Activated CD4-positive, alpha-beta T cell treated with anti-CD3 and anti-CD28 coated beads, Interleukin-2, amount 50 U/mL, for 24 hours (primary cell): ENCODE measurements around the gene SPRED3.
"Not testable (repeated sequence)": the region's sequence is repeated elsewhere in the genome, so short reads cannot be mapped to it uniquely, and the experiment has no call there.

ENCODE experiments used
- DNase-seq, 2 donors: peaks; one replicate each; pipeline ENCODE4 v3.0.0-alpha.2; 2020; ENCODE audit warnings: low read depth in 1 of 2, low spot score in 1 of 2

The SPRED3 gene

DNA sequence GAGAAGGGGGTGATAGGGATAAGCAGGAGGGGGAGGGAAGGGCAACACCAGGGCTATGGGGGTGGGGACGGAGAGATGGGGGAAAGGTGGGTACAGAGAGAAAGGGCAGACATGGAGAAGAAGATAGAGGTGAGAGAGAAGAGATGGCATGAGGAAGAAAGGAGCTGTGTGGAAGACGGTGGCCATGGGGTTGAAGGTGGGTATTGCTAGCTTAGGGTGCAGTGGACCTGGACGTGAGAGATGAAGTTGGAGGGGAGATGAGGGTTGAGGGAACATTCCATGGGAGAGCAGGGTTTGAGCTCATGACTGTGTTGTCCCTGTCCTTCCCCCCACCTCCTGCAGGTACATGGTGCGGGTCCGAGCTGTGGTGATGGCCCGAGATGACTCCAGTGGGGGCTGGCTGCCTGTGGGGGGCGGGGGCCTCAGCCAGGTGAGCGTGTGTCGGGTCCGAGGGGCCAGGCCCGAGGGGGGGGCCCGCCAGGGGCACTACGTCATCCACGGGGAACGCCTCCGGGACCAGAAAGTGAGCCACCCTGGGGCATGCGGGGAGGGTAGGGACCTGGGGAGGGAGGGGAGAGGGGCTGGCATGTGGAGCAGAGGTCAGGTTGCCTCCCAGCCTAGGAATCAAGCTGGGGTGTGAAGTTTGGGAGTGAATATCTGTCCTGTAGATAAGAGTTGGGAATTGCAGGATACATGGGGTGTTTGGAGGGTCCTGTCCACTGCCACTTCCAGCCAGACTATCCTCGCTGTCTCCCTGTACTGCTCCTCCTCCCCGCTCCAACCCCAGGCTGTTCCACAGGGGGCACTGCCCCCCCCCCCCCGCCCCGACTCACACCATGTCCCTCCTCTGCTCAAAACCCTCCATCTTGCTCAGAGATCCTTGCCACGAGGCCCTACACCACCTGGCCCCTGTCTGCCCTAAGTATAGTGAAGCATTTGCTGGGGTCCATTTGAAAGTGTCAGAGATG lies 1.7 kb downstream of the SPRED3 start:
- no peak for DNase-seq

DNA sequence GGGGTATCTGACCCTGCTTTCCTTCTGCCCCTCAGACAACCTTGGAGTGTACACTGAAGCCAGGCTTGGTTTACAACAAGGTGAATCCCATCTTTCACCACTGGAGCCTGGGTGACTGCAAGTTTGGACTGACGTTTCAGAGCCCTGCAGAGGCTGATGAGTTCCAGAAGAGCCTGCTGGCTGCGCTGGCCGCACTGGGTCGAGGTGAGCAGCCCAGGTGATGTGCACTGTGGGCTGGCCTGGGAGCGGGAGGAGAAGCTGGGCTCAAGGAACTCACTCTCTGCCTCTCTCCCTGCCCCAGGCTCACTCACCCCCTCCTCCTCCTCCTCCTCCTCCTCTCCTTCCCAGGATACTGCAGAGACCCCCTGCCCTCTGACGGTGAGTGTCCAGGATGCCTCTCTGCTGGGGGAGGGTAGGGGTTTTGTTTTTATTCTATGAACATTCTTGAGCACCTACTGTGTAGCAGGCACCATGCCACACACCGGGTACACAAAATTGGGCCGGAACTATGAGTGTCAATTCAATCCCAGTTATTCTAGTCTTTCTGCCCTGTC lies 3.5 kb downstream of the SPRED3 start:
- no peak for DNase-seq

DNA sequence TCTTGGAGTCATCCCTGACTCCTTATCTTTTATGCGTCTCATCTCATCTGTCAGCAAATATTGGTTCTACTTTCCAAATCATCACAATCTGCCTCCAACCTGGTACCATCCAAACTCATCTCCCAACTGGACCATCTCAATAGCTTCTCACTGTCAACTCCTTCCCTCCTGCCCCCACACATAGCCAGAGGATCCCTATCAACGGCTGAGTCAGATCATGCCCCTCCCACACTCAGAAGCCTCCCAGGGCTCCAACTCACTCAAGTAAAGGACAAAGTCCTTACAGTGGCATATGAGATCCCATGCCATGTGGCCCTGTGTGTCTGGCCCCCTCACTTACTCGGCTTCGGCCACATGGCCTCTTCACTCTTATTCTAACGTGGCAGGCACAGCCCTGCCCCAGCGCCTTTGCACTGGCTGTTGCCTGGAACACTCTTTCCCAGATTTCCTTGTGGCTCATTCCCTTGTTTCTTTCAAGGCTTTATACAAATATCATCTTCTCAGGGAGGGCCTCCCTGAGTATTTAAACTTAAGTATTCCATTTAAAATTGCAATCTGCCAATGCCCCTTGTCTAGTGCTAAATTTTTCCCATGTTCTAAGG lies 4.3 kb downstream of the SPRED3 start:
- no peak for DNase-seq

DNA sequence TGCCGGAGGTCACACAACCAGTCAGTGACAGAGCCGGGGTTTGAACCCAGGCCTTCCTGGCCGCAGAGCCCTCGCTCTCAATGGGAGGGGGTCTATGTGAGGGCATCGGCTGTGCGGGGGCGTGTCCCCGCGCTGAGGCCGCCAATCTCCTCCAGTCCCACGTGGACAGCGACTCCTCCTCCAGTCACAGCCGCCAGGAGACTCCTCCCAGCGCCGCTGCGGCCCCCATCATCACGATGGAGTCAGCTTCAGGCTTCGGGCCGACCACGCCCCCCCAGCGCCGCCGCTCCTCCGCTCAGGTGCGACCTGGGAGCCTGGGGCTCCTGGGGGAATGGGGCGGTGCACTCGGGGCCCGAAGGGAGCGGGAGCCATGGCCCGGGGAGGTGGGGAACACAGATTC lies 6.0 kb downstream of the SPRED3 start:
- peak; percentile 37 to 64 for DNase-seq

DNA sequence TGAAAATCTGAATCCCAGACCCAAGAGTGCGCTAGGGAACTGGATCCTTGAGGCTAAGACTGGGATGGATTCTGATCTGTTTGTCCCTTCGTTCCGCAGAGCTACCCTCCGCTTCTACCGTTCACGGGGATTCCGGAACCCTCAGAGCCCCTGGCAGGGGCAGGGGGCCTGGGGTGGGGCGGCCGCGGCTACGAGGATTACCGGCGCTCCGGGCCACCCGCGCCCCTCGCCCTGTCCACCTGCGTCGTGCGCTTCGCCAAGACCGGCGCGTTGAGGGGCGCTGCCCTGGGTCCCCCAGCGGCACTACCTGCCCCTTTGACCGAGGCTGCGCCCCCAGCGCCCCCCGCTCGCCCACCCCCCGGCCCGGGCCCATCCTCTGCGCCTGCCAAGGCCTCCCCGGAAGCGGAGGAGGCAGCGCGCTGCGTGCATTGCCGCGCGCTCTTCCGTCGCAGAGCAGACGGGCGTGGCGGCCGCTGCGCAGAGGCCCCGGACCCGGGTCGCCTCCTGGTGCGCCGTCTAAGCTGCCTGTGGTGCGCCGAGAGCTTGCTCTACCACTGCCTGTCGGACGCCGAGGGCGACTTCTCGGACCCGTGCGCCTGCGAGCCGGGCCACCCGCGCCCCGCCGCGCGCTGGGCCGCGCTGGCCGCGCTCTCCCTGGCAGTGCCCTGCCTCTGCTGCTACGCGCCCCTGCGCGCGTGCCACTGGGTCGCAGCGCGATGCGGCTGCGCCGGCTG lies 7.1 kb downstream of the SPRED3 start:
- DNase-seq: peak in 1 of 2 donors; percentile 39

DNA sequence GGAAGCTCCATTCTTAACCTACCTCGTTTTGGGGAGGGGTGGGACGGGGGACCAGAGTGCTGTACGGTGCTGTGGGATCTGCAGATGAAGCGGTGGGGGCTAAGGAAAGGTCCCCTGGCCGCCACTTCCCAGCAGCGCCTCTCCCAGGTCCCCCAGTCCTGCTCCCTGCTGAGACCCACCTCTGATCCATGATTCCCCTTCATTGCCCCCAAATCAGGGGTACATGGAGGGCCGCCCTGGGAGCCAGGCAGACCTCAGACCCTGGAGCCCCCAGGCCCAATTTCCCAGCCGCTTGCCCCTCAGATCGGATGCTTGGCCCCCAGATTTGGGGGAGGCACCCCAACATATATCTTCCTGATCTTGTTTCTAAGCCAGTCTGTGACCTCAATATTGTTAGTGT lies 10.6 kb downstream of the SPRED3 start:
- no peak for DNase-seq

DNA sequence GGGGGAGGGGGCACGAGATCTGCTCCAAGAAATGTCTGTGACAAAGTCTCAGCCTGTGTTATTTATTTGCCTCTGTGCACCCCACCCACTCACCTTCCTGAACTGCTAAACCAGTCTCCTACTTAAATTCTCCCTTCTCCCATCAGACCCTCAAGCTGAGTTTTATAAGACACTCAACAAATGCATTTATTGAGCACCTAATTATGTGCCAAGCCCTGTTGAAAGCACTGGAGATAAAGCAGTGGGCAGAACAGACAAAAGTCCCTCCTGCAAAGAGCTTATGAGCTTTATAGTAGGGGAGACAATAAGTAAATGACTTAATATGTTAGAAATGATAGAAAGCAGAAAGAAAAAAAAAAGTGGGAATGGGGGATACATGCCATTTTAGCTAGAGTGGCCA lies 11.0 kb downstream of the SPRED3 start:
- no peak for DNase-seq

DNA sequence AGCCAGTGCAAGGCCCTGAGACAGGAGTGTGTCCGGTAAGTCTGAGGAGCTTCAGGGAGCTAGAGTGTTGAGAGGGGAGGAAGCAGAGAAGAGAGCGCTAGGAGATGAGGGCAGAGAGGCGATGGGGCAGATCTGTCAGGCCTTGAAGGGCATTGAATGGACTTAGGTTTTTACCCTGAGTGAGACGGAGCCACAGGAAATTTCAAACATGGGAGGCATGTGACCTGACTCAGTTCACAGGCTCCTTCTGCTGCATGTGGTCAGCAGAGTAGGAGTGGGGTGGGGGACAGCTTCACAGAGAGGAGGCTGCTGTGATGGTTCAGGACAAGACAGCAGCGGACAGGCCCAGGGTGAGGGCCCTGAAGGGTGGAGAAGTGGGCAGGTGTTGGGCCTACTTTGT lies 11.9 kb downstream of the SPRED3 start:
- DNase-seq: no peak

DNA sequence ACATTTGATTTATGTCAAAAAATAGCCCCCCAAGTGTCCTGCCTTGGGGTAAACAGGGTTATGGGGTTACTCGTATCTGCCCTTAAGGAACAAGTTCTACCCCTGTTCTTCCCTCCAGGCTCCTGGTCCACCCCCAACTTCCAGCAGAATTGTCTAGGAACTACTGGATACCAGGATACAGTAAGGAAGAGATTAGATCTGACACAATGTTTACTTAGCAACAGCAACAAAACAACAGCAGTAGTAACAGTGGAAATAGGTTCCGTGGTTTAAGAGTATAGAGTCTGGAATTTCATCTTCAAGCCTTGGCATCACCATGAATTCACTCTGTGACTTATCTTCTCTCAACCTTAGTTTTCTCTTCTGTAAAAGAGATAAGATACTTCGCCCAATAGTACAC lies 12.7 kb downstream of the SPRED3 start:
- no peak for DNase-seq

DNA sequence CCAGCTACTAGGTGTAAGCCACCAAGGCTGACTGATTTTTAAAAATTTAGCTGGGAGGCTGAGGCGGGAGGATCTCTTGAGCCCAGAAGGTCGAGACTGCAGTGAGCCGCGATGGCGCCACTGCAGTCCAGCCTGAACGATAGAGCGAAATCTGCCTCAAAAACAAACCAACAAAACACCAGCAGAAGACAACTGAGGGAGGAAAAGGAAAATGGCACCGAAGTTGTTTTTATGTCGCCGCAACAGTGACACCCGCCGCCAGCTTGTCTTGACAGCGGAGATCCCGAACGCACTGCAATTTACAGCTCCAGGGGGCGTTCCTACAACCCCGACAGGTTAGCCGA lies 14.1 kb downstream of the SPRED3 start:
- DNase-seq: no peak

DNA sequence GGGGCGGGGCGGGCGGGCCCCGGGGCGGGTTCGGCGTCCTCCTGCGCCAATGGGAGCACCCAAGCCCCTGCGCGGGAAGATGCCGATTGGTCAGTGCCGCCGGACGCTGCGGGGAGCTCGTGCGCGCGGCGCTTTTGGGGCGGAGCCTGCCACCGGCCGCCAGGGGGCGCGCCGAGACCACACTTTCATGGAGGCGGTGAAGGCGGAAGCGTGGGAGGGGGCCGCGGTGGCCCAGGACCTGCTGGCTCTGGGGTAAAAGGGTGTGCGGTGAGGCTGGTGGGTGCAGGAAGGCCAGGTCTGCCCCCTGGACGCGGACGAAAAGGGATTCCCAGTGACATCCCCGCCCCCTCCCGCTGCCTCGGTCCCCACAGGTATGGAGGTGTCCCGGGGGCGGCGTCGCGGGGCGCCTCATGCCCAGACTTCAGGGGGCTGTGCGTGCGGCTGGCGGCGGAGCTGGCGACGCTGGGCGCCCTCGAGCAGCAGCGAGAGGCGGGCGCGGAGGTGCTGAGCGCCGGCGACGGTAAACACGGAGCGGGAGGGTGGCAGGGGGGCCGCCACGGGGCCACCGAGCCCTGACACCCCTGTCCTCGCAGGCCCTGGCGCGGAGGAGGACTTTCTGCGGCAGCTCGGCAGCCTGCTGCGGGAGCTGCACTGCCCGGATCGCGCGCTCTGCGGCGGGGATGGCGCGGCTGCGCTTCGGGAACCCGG lies 14.6 kb downstream of the SPRED3 start, which contains the start of gene FAM98C:
Gene FAM98C, plus strand, starts transcription at position 127 of the 708 bp plus-strand sequence. Its CDS starts 61 bp downstream, at position 188.
- DNase-seq: peak; percentile 95 to 96

DNA sequence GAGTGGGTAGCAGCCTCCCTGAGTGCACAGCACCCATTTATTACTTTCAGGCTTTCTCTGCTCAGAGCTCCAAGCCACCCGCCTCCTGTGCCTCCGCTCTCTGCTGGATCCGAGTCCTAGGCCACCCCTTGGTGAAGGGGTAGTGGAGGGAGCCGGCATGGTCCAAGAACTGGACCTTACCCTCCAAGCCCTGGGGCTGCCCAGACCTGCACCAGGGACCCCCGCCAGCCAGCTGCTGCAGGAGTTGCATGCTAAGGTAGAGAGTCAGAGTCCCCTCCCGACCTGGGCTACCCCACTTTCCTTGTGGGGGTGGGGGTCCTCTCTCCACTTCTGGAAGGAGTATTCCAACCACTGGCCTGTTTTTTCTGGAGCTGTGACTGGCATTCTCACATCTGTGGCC lies 16.4 kb downstream of the SPRED3 start:
- no peak for DNase-seq

DNA sequence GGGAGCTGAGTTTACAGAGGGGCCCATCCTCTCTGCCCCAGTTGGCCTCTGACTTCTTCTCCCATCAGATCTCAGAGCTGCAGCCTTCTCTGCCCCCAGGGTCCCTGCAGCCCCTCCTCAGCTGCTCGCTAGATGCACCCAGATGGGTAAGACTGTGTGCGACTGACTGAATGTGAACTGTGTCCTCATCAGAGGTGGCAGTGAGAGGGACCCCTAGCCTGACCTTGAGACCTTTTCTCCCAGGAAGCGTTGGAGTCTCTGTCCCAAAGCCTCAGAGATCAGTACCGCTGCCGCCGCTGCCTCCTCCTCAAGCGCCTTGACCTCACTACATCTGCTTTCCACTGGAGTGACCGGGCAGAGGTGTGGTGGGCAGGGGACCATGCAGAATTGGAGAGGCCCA lies 16.8 kb downstream of the SPRED3 start:
- no peak for DNase-seq

DNA sequence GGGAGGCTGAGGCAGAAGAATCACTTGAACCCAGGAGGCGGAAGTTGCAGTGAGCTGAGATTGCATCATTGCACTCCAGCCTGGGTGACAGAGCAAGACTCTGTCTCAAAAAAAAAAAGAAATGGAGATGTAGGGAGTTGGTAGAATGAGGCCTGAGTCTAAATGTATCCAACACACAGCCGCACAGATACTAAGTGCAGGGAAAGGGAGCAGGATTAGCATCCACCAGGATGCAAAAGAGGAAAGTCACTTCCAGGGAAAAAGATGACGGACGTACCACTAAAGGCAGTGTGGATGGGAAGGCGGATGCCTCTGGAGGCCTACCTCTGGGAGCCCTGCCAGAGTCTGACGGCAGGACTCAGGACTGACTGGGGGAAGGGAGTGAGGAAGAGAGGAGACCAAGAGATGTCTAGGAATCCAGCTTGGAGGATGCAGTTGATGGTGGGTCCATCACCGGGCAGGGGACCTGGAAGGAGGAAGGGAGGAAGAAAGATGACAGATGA lies 21.2 kb downstream of the SPRED3 start:
- DNase-seq: no peak

DNA sequence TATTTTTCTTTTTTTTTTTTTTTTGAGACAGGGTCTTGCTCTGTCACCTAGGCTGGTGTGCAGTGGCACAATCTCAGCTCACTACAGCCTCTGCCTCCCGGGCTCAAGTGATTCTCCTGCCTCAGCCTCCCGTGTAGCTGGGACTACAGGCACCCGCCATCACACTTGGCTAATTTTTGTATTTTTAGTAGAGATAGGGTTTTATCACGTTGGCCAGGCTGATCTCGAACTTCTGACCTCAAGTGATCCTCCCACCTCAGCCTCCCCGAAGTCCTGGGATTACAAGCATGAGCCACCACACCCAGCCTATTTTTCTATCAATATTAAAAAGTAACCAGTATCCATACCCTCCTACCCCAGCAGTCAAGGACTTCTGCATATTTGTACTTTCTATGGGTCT lies 21.9 kb downstream of the SPRED3 start:
- DNase-seq: not testable (repeated sequence)

DNA sequence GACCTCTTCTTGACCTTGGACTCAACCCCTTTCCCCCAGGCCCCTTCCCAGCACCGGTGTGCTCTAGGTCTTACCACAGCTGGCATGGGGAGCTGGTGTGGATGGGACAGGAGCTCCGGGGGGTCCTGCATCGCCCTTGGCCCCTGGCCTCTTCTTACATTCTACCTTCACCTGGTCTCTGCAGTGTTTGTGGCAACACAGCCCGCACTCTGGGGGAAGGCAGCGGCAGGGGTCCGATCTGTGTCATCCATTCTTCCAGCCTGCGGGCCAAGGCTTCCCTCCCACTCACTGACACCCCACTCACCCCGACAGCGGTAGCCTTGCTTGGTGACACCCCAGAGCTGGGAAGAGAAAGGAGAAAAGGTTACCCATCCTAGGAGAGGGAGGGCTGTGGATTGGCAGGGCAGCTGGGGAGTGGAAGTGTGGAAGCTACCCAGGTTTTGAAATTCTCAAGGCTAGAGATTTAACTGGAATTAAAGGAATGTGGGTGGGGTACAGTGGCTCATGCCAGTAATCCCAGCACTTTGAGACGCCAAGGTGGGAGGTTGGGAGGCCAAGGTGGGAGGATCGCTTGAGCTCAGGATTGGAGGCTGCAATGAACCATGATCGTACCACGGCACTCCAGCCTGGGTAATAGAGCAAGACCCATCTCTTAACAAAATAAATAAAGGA lies 22.7 kb downstream of the SPRED3 start:
- DNase-seq: no peak

DNA sequence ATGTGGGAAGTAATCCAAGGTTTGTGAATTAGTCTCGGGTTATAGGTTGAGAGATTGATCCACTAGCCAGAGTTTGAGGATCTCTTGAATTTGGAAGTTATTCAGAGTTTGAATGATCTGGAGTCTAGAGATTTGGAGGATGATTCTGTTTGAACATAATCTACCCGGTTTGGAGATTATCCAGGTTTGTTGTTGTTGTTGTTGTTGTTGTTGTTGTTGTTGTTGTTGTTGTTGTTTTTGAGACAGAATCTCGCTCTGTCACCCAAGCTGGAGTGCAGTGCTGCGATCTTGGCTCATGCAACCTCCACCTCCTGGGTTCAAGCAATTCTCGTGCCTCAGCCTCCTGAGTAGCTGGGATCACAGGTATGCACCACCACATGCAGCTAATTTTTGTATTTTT lies 23.4 kb downstream of the SPRED3 start:
- DNase-seq: not testable (repeated sequence)

DNA sequence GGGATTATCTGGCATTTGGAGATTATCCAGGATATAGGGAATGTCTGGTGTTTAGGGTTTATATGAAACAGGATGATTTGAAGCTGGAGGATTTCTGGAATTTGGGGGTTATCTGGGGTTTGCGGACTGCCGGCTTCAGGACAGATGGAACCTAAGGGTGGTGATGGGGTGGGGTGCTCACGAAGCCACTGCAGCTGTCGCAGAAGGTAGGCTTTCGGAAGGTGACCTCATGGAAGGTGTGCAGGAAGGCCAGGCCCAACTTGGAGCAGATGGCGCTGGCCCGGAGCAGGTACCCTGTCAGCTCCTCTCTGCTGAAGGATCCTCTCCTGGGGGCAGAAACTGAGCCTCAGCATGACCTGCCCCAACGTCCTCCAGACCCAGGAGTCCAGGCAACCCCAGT lies 24.0 kb downstream of the SPRED3 start:
- no peak for DNase-seq

DNA sequence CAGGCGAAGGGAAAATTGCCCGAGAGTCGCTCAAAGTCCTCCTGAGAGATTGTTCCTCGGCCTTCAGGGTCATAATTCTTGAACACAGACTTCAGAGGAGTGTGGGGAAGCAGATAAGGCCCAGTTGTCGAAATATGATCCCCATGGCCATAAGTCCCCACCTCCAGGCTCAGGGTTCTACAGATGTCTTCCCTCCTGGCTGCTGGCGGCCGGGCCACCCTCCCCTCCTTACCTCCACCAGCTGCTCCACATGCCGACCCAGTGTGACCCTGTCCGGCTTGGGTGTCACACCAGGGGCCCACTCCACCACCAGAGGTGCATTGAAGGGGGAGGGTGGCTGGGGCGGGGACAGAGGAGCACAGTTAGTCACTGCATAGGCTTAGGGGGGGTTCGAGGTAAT lies 24.5 kb downstream of the SPRED3 start:
- no peak for DNase-seq

DNA sequence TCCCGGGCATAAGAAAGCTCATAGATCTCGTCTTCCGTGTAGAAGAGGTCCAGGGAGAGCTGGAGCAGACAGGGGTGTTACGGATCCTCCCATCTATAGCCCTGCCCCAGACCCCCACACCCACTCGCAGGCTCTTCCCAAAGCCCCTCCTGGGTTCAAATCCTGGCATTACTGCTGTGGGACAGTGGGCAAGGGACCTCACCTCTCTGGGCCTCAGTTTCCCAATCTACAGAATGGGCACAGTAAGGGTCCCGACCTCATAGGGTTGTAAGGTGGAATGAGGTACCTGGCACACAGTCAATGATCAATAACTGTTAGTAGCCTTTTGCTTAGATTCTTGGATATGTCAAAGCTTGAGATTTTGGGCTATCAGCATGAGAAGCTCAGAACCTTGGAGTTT lies 24.9 kb downstream of the SPRED3 start:
- DNase-seq: no peak
